SU-DHL-6 (cell line): Measurements from ENCODE around the gene KCNH6.

Experiments
- EZH2phosphoT487 ChIP-seq: fragments of 200-600 bp; sonication (generic), shearing (Covaris generic); conservative IDR thresholded peaks from 2 replicates; pipeline ENCODE4 v1.6.1; 2018; ENCODE audit warnings: mild to moderate bottlenecking, antibody characterized with exemption, low read length, moderate library complexity, mixed read lengths
- TF ChIP-seq, protein P1 (sequence below): fragments of 200-600 bp; sonication (generic); IDR thresholded peaks from one replicate; pipeline ENCODE4 v1.5.1; 2017; ENCODE audit warnings: antibody characterized with exemption, mild to moderate bottlenecking, low read length, moderate library complexity; ENCODE audit not compliant: insufficient read depth, poor library complexity, severe bottlenecking

DNA sequence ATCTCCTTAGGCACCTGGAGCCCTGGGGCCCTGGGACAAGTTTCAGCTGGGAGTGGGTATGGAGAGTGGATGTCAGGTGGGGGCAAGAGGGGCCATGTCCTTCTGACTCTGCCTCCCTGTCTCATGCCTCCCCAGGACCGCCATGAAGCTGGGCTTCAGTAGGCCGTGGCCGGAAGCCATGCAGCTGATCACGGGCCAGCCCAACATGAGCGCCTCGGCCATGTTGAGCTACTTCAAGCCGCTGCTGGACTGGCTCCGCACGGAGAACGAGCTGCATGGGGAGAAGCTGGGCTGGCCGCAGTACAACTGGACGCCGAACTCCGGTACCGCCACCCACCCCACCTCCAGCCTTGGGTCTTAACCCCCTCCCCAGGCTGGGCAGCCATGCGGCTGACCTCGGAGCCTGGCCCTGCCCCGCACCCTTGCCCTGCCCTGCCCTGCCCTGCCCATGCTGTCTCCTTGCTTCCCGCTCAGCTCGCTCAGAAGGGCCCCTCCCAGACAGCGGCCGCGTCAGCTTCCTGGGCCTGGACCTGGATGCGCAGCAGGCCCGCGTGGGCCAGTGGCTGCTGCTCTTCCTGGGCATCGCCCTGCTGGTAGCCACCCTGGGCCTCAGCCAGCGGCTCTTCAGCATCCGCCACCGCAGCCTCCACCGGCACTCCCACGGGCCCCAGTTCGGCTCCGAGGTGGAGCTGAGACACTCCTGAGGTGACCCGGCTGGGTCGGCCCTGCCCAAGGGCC lies 26.3 kb upstream of the KCNH6 start:
- no peak for TF ChIP-seq EZH2phosphoT487
- TF ChIP-seq, protein P1, sequence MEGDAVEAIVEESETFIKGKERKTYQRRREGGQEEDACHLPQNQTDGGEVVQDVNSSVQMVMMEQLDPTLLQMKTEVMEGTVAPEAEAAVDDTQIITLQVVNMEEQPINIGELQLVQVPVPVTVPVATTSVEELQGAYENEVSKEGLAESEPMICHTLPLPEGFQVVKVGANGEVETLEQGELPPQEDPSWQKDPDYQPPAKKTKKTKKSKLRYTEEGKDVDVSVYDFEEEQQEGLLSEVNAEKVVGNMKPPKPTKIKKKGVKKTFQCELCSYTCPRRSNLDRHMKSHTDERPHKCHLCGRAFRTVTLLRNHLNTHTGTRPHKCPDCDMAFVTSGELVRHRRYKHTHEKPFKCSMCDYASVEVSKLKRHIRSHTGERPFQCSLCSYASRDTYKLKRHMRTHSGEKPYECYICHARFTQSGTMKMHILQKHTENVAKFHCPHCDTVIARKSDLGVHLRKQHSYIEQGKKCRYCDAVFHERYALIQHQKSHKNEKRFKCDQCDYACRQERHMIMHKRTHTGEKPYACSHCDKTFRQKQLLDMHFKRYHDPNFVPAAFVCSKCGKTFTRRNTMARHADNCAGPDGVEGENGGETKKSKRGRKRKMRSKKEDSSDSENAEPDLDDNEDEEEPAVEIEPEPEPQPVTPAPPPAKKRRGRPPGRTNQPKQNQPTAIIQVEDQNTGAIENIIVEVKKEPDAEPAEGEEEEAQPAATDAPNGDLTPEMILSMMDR: no peak
